GM19395 (cell line): Measurements from ENCODE around the gene TMPRSS11D.

Source experiments
- ATAC-seq: cut with Tn5 transposase; IDR thresholded peaks from one replicate; pipeline ENCODE4 v1.9.1; 2021; ENCODE audit warnings: mild to moderate bottlenecking, moderate library complexity; ENCODE audit not compliant: unreplicated experiment

TMPRSS11D gene

GRCh38 chr4:67883902-67884301, at the start of gene TMPRSS11D:
Gene TMPRSS11D (minus strand): TSS chr4:67884002. CDS start chr4:67883933, 69 bp downstream.
- no peak for ATAC-seq

- no peak for ATAC-seq
Measured at GRCh38 chr4:67933038-67933437, 49.2 kb upstream of the TMPRSS11D start.

- ATAC-seq, result no peak
Measured at GRCh38 chr4:67931256-67931655, 47.5 kb upstream of the TMPRSS11D start.

- ATAC-seq, result no peak
Measured at GRCh38 chr4:67929426-67929825, 45.6 kb upstream of the TMPRSS11D start.

GRCh38 chr4:67928546-67928945, 44.7 kb upstream of the TMPRSS11D start:
- no peak for ATAC-seq

GRCh38 chr4:67927251-67927650, 43.4 kb upstream of the TMPRSS11D start:
- no peak for ATAC-seq

GRCh38 chr4:67926485-67926884, 42.7 kb upstream of the TMPRSS11D start:
- no peak for ATAC-seq

GRCh38 chr4:67922697-67923096, 38.9 kb upstream of the TMPRSS11D start:
- no peak for ATAC-seq

GRCh38 chr4:67918428-67918827, 34.6 kb upstream of the TMPRSS11D start:
- no peak for ATAC-seq

GRCh38 chr4:67915400-67915966, 31.7 kb upstream of the TMPRSS11D start:
- no peak for ATAC-seq

- no peak for ATAC-seq
Measured at GRCh38 chr4:67912080-67912479, 28.3 kb upstream of the TMPRSS11D start.

- ATAC-seq, result no peak
Measured at GRCh38 chr4:67911638-67912037, 27.8 kb upstream of the TMPRSS11D start.

- no peak for ATAC-seq
Measured at GRCh38 chr4:67911141-67911540, 27.3 kb upstream of the TMPRSS11D start.

GRCh38 chr4:67910585-67910905, 26.7 kb upstream of the TMPRSS11D start:
- ATAC-seq, result peak; percentile 28

GRCh38 chr4:67909905-67910584, 26.2 kb upstream of the TMPRSS11D start:
- ATAC-seq, result peak; percentile 77

GRCh38 chr4:67907650-67908049, 23.8 kb upstream of the TMPRSS11D start:
- no peak for ATAC-seq

GRCh38 chr4:67899096-67899495, 15.3 kb upstream of the TMPRSS11D start:
- ATAC-seq, result no peak

- ATAC-seq, result no peak
Measured at GRCh38 chr4:67897686-67898085, 13.9 kb upstream of the TMPRSS11D start.

GRCh38 chr4:67896421-67897065, 12.7 kb upstream of the TMPRSS11D start:
- ATAC-seq, result no peak

- ATAC-seq, result no peak
Measured at GRCh38 chr4:67894659-67895058, 10.9 kb upstream of the TMPRSS11D start.

GRCh38 chr4:67892905-67893304, 9.1 kb upstream of the TMPRSS11D start:
- no peak for ATAC-seq

GRCh38 chr4:67892253-67892652, 8.5 kb upstream of the TMPRSS11D start:
- no peak for ATAC-seq
